Fibroblast of upper back skin (primary cell): Measurements from ENCODE around the gene APEX2.
"Not testable (repeated sequence)": the region's sequence is repeated elsewhere in the genome, so short reads cannot be mapped to it uniquely, and the experiment has no call there.

Experiments
- DNase-seq: peaks from one replicate; pipeline ENCODE4 v3.0.0-alpha.2; 2013

APEX2 gene

DNA sequence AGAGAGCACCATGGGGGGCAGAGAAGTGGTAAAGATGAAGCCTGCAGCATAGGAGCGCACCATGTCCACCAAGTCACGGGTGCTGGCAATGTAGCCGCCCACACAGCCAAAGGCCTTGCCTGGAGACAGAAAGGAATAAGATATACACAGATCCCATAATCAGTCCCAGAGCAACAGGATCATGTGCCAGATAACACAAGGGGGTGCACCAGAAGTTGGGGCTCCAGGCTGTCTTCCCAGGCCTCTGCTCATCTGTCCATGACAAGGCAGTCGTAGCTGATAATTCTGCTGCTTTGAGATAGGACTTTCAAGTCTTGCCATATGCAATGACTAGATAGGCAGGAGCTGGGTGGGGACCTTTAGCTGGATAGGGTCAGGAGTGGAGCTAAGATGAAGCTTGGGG is 14.7 kb downstream of the APEX2 start:
- DNase-seq, result no peak

DNA sequence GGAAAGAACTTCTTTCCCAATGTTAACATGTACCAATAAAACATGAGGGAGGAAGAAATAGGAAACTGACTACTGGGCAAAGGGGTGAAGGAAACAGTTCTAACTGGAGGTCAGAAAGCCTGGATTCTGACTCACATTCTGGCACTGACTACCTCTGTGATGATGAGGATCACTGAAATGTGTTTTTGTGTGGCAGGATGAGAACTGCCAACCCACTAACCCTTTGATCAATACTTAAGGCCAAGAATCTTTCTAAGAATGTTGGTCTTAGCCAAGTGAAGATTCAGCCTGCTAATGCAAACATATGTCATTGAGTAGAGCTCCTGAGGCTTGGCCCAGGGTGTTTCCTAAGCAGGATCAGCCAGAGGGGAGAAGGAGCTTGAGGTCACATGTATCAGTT is 26.0 kb downstream of the APEX2 start:
- peak; percentile 5 for DNase-seq

DNA sequence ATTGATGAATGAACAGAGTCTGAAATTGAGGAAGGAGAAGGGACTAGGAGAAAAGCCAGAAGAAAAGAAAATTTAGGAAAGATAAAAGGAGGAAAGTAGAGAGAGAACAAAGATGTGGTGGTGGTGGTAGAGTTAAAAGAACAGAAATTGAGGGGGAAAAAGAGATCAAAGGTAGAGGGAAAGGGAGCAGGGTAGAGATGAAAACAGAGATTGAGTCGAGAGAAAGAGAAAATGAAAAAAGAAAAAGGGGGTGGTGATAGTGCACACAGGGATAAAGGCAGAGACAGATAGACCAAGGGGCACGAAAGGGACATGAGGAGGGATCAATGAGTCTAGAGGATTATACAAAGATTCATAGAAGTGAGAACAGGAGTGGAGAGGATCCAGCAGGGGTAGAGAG is 26.7 kb downstream of the APEX2 start:
- no peak for DNase-seq

GRCh38 chrX:55028040-55028439 is 27.9 kb downstream of the APEX2 start:
- no peak for DNase-seq

GRCh38 chrX:55028611-55029010 is 28.4 kb downstream of the APEX2 start:
- no peak for DNase-seq

DNA sequence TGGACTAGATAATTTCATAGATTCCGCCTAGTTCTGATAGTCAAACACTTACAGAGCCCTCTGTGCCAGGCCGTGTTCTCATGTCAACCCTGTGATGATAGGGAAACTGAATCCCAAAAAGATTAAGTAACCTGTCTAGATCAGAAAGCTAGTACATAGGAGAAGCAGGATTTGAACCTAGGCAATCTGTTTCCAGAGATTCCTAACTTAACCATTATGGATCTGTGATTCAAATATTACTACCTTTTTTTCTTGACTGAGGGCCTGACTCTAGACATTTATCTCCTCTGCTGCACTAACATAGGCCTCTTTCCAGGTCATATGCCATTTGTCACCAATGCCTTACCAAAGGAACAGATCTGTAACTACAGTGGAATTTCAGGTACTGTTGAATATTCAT is 29.1 kb downstream of the APEX2 start:
- no peak for DNase-seq

DNA sequence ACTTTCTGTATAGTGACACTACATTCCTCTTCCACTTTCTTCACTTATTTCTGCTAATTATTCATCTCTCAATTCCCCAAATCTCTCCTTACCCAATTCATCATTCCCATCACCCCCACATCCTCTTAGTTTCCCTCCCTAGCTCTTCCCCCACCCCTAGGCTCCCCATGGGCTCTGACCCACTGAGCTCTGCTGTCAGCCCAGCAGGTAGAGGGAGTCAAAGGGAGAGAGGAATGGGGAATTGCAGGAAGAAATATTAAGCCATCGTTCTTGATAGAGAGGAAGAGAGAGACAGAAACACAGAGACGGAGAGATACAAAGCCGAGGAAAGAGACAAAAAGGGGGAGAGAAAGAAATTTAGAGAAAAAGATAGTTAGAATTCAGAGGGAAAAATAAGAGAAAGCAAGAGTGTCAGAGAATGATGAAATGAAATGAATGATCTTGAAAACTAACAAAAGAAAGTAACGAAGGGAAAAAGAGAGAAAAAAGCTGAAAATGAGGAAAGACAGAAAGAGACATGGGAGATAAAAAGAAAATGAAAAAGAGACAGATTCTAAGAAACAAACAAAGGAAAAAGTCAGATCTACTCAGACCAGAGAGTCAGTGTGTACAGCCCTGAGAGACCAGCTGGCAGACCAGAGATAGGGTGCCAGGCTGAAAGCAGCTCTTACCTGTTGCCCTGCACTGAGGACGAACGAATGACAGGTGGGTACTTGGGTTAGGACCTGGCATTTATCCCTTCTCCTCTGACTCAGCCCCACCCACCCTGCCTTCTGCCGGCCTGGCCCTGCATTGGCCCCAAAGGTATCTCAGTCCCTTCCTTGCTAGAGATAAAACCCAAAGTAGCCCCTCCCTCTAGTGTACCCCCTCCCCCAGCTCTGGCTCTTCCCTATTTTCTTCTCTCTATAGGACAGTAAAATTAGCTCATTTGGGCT is 30.4 kb downstream of the APEX2 start, which contains the start of gene ALAS2:
ALAS2 (minus strand) TSS at position 707 of the 935 bp plus-strand sequence. CDS start 4,977 bp downstream, outside the sequence.
- DNase-seq, result no peak

GRCh38 chrX:55033429-55033828 is 33.3 kb downstream of the APEX2 start:
- DNase-seq, result no peak

DNA sequence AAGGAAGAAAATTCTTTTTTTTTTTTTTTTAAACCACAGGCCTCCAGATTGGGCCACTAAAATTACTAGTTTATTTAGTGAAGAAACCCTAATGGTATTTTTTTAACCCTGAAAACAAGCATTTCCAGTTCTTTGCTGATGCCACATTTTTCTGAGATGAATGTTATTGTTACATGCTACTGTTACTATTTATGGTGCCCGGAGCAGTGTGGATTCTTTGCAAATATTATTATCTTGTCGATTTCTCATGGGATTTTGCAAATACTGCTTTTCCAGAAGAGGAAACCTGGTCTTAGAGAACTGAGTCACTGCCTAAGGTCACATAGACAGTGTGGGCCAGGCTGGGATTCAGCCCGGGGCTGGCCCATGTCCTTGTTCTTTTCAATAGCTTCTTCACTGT is 39.3 kb downstream of the APEX2 start:
- no peak for DNase-seq

DNA sequence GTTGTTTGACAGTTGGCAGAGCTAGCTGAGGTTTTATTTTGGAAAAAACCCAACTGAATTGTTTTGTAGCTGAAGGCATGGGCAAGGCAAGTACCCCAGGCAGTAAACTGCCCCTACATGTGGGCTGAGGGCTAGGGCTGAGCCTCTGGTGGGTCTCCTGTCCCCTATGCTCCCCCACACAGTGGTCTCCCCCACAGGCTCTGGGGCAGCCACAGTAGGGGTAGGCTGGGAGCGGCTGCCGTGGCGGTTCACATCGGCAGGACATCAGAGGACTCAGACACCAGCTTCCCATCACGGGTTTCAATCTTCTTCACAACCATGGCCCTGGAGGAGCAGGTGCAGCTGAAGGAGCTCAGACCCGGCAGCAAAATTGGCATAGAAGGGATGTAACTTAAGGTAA is 41.4 kb downstream of the APEX2 start:
- DNase-seq, result no peak

DNA sequence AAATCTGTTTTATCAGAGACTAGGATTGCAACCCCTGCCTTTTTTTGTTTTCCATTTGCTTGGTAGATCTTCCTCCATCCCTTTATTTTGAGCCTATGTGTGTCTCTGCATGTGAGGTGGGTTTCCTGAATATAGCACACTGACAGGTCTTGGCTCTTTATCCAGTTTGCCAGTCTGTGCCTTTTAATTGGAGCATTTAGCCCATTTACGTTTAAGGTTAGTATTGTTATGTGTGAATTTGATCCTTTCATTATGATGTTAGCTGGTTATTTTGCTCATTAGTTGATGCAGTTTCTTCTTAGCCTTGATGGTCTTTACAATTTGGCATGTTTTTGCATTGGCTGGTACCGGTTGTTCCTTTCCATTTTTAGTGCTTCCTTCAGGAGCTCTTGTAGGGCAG is 50.4 kb downstream of the APEX2 start:
- DNase-seq, result not testable (repeated sequence)

DNA sequence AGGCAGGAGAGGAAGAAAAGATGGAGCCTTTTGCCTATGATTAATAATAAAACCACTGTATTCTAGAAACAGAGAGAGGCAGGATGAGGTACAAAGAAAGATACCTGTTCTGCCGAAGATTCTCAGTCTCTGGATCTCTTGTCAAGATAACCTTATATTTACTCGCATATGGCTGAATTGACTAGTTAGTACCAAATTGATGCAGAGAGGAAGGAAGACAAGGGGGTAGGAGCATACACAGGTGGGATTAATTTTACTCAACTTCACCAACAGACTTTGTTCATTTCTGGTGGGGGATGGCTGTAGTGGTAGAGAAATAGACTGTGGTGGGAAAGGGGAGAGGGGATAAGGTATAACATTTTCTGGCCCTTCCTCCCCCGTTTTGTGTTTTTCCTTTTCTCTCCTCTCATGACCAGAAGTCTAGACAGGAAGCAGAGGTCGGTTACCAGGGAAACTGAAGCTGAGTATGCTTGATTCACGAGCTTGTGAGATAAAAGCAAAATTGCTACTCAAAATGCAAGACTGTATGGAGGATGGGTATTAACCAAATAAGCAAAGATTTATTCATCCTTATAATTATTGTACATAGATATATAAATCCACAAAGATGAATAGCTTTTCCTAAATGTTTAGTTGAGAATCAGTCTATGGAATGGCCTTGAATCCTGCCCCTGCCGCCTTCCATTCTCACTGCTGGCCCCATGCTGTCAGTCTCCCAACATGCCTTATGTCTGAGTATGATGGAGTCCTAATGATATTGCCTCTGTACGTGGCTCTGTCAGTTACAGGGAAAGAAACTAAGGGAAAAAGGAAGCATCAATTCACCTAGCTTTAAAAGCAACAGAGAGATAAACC is 56.9 kb downstream of the APEX2 start:
- DNase-seq, result peak; percentile 38

DNA sequence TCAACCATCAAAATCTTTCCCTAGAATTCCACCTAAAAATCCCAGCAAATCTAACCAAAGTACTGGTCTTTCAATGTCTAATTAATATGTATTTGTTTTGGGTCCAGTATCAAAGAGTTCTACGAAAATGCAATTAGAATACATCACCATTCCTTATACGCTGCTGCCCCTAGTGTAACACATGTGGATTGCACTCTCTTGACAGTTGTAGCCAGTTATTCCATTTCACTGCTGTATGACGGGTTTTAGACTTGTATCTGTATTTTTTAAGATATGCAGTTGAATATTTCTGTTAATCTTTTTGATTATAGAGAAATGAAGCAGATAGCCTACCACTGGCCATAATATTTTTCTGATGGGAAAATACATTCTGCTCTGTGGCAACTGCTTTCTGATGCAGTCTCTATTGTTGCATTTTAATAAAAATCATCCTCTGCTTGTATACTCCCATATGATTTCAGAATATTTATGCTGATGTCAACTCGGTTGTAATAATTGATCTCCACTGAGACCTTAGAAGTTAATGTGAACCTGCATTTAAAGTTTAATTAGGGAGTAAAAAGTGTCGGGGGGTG is 57.6 kb downstream of the APEX2 start:
- DNase-seq, result peak; percentile 22
